RPMI7951 (cell line): ENCODE data around the gene MC2R. TPM values are rescaled to one million over a fixed set of nuclear protein-coding genes. Genes with fewer than 3 reads are reported as not detected.
A peak's percentile ranks its signal among the peaks of the same experiment; 100 is the strongest.

Experiments
- DNase-seq: peaks from one replicate; pipeline ENCODE4 v3.0.0-alpha.2; 2012; ENCODE audit warnings: low read depth
- total RNA-seq: library from RNA; depleted of rRNA; stranded (reverse); fragments of >200 nt; shearing (Covaris generic); gene quantifications from 2 replicates; pipeline ENCODE4 v1.2.3, GENCODE V29; 2014; rRNA removed

MC2R gene
- total RNA-seq = not detected in 2 replicates

- DNase-seq = no peak
These were observed at the start of gene MC2R for GRCh38 chr18:13915391-13915790. Gene MC2R, minus strand, starts transcription at chr18:13915536. Its CDS starts 30,018 bp downstream, at chr18:13885518.

- DNase-seq = no peak
These were observed 30.5 kb upstream of the MC2R start for GRCh38 chr18:13945811-13946210.

DNA sequence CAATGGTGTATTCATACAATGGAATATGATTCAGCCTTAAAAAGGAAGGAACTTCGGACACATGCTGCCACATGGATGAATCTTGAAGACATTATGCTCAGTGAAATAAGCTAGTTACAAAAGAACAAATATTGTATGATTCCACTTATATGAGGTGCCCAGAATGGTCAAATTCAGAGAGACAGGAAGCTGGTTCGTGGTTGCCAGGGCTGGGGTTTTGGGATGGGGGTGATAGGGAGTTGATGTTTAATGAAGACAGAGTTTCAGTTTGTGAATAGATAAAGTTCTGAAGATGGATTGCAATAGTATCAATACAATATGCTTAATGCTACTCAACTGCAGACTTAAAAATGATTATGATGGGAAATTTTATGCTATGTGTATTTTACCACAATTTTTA, 28.0 kb upstream of the MC2R start:
- no peak for DNase-seq

DNA sequence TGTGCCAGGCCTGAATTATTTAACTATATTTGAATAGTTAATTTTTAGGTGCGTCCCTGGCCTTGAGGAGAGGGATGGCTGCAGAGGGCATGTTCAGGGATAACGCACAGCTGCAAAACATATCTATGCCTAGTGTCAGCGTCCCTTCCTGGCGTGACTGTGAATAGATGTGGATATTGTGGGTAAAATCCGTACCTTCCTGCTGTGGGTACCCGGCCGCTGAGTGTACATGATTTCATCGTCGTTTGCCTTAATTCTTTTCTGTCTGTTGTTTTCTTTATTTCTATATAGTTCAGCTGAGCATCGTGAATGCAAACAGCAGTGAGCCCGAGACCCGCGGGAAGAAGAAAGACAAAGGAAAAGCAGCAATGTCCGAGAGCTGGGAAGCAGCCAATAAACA, 25.0 kb upstream of the MC2R start:
- DNase-seq = no peak

- peak; percentile 36 for DNase-seq
These were observed 19.3 kb upstream of the MC2R start for GRCh38 chr18:13934676-13935075.

- DNase-seq = no peak
These were observed 18.7 kb upstream of the MC2R start for GRCh38 chr18:13934058-13934457.

DNA sequence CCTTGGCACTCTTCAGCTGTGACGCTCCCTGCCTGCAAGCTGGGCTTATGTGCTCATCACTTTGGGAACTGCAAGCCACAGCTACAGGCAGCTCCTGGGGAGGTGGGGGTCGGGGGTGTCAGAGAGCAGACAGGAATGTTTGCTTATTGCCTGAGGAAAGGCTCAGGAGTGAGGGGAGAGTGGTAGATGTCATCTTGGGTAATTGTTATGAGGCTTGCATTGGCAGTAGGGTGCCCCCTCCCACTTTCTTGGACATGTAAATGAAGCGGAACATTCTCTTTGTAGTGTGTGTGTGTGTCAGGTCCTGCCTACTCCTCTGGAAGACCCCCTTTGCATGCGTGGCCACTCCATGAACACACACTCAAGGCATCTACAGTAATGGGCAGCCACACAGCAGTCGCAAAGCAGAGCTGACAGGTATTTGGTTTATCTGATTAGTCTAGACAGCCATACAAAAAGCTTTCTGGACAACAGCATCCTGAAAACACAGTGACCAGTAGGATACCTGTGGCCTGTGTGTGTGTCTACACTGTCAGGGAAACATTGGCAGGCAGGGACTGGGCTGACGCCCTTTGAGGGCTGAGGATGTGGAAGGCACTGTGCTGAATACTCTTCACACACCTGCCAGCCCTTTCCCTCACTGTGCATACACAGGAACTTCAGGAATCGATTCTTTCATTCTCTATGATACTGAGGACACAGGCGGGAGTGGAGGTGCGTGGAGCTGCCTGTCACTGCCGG, 17.1 kb upstream of the MC2R start:
- DNase-seq = no peak

DNA sequence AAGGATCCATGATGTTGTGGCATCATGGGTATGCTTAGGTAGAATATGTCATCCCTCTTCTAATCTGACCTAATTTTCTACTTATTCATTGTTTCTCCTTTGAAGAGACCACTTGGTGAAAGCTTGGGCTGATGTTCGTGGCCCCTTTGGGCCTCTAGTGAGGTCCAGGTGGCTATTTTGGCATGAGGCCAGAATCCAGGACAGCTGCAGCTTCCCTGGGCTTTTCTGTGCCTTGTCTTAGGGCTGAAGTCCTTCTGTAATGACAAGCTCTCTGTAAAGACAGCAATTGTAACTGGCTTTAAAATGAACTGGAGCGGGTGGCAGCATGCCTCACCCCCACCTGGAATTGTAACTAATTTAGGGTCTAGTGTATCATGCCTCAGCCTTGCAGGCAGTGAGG, 15.6 kb upstream of the MC2R start:
- no peak for DNase-seq

GRCh38 chr18:13923221-13923620, 7.9 kb upstream of the MC2R start:
- no peak for DNase-seq

DNA sequence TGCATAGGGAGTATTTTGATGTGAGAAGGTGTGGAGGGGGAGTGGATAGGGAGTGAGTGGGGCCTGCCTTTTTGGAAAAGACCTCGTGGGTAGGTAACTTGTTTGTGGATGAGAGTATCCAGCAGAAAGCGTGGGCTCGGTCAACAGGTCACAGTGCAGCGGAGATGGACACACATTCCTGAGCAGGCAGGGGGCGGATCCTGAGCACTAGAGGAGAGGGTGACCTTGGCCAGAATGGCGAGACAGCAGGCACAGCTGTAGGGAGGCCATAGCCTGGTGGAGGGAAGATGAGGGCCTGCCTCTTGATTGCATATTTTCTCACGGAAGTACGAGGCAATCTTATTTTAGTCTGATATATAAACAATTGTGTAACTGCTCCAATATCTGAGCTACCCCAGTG, 3.6 kb upstream of the MC2R start:
- DNase-seq = no peak

GRCh38 chr18:13917401-13917800, 2.1 kb upstream of the MC2R start:
- no peak for DNase-seq

DNA sequence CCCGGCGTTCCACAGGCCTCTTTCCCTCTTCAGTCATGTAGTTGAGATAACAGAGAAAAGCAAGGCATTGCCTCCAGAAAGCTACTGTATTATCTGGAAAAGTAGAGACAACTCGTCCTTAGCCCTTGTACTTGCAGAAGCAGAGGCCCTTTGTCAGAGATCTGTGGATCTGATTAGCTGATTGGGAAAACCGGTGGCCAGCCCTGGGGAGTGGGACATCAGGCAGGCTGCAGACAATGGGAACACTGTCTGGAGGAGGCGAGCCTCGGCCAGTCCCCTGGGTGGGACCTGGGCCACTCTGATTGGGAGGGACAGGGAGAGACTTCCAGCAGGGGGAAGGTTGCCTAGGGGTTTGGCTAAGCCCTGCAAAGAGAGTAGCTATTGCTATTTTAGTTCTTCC, 1.2 kb upstream of the MC2R start:
- no peak for DNase-seq

- DNase-seq = peak; percentile 39
These were observed 677 bp upstream of the MC2R start for GRCh38 chr18:13915995-13916431.

DNA sequence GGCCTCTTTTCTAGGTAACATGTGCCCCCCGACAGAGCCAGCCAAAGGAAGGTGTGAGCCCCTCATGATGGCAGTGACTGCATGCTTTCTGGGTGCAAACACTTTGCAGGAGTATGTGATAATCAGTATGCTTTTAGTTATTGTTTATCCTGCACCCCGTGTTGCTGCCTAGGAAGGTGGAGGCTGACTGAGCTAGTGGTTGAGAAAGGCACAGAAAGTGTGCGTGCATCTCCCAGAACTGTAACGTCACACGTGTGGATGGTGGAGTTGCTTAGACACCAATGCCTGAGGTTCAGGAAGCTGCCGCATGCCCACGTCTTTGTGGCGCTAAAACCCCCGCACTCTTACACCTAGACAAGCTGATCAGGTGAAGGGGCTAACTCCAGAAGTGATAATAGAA, 580 bp downstream of the MC2R start:
- no peak for DNase-seq

DNA sequence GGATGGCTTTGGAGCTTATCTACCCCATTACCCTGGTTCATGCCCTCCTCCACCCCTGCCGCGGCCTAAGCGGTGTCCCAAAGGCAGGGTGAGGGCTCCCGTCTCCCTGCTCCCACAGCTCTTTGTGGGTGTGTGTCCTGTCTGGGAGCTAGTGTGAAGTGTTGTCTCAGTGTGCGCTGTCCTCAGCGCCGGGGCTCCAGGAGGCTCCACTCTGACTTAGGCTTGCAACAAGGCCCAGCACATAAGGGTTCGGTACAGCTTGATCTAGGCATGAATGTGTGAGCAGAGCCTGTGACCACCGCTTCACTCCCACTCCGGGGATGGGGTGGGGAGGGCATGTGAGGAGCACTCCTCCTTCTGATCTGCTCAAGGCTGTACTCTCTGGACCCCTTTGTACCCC, 1.2 kb downstream of the MC2R start:
- no peak for DNase-seq

DNA sequence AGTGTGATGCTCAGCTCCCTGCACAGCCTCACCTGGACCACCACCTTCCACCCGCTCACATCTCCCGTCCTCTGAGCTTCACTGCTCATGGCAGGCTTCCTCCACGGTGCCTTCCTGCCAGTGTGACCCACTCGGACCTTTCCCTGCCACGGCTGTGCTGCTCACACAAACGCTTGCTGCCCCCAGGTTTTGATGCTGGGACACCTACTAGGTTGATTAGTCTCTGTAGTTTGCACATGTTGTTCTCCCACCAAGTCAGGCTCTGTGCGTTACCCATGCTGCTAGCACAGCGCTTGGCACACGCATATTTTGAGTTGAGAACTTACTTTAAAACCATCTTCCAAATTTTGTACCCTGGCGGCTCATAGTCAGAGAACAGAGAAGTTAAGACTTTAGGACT, 2.1 kb downstream of the MC2R start:
- DNase-seq = no peak

DNA sequence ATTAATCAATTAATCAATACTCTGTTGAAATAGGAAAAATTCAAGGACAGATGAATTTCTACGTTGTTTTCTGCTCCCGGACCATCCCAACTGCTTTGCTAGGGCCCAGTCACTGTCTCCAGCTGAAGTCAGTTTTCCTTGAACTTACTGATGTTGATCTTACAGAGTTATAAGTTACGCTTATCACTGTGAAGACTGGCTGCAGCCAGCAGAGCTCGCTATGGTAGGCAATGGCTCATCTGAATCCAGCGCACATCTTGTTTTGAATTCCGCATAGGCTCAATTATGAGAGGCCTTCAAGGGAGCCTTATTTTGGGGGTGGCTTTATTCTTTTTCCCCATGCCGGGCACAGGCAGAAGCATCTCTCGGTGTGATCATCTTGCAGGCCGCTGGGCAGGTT, 2.7 kb downstream of the MC2R start:
- DNase-seq = no peak

GRCh38 chr18:13910986-13911385, 4.3 kb downstream of the MC2R start:
- no peak for DNase-seq

DNA sequence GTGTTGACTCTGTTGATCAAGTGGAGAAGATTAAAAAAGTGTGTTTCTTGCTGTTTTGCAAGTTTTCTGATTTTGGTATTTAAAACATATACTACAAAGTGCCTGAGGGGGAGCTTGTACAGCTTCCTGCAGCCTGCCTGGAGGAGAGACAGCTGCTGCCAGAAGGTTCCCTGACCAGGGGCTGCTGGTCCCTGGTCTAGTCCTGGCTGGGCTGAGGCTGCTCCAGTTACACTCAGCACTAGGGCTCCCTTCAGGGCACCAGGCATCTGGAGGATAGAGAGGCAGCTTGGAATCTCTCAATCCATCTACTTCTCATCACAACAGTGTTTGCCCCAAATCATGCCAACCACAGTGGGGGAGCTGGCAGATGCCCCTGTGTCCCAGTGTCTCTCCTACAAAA, 4.8 kb downstream of the MC2R start:
- DNase-seq = no peak

DNA sequence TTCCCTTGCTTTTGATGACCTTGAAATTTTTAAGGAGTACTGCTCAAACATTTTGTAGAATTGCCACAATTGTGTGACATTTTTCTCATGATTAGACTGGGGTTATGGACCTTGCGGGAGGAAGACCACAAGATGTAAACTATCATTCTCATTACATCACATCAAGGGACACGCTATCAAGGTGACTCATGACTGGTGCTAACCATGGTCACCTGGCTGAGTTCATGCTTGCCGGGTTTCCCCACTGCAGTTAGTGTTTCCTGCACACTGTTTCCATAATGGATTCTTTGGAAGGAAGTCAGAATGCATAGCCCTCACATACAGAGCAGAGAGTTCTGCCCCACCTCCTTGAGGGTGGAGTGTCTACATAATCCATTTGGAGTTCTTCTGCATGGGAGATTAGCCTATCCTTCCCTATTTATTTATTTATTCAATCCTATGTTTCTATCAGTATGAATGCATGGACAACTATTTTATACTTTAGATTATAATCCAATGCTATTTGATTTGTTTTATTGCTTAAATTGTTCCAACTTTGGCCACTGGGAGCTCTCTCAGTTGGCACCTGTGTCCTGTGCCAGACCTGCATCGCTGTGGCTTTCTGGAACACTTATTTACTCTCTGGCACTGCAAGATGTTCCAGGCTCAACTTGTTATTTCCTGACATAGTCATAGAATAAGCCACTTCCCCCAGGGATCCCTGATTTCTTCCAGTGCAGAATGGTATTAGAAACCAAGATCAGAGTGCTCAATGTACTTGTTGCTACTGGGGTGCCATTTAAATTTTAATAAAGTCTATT, 6.0 kb downstream of the MC2R start:
- DNase-seq = no peak

DNA sequence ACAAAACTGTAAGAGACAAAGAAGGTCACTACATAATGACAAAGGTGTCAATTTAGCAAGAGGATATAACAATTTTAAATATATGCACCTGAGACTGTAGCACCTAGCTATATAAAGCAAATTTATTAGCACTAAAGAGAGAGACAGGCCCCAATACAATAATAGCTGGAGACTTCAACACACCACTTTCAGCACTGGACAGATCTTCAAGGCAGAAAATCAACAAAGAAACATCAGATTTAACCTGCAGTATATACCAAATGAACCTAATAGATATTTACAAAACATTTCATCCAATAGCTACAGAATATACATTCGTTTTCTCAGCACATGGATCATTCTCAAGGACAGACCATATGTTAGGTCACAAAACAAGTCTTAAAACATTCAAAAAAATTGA, 14.7 kb downstream of the MC2R start:
- DNase-seq = no peak

GRCh38 chr18:13895505-13896033, 19.8 kb downstream of the MC2R start:
- DNase-seq = no peak

DNA sequence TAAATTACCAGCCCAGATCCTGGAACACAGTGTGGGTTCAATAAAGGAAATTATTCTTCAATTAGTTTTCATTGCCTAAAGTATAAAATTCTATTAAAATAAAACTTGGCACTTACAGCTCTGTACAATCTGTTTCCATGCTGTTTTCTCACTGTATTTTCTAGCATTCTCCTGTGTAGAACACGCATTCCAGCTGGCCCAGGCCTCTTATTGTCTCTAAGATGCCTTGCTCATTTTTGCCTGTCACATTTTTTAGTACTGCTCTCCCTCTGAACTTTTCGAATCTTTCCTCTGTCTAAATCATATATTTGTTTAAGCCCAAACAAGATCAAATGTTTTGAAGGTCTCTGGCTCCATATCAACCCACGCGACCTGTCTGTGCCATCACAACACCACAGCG, 20.8 kb downstream of the MC2R start:
- DNase-seq = no peak
